DMS 273 (cell line): ENCODE results near the gene MIOX.

Experiments
- DNase-seq: peaks from one replicate; lab custom pipeline; 2025; ENCODE audit not compliant: unreplicated experiment; lab: John Stamatoyannopoulos, UW

Gene MIOX

GRCh38 chr22:50473088-50473487, 13.6 kb upstream of the MIOX start:
- DNase-seq = peak; percentile 41

- DNase-seq = peak; percentile 36
These were observed 12.6 kb upstream of the MIOX start for GRCh38 chr22:50473855-50474671.

GRCh38 chr22:50474710-50475651, 11.7 kb upstream of the MIOX start, which contains the start of gene SBF1:
SBF1 (minus strand) TSS chr22:50475035; CDS start chr22:50474840, 195 bp downstream.
- peak; percentile 92 for DNase-seq

- no peak for DNase-seq
These were observed 11.0 kb upstream of the MIOX start for GRCh38 chr22:50475652-50476002.

GRCh38 chr22:50476868-50477267, 9.8 kb upstream of the MIOX start:
- DNase-seq = no peak

- no peak for DNase-seq
These were observed 8.7 kb upstream of the MIOX start for GRCh38 chr22:50477923-50478322.

- DNase-seq = no peak
These were observed 6.9 kb upstream of the MIOX start for GRCh38 chr22:50479721-50480120.

GRCh38 chr22:50481045-50481439, 5.6 kb upstream of the MIOX start:
- DNase-seq = no peak

- no peak for DNase-seq
These were observed 5.1 kb upstream of the MIOX start, which contains the start of gene ADM2 for GRCh38 chr22:50481440-50482106. ADM2 (plus strand) TSS chr22:50481543; CDS start chr22:50481848, 305 bp downstream.

- DNase-seq = peak; percentile 77
These were observed 4.3 kb upstream of the MIOX start for GRCh38 chr22:50482107-50483074.

- peak; percentile 65 for DNase-seq
These were observed 3.6 kb upstream of the MIOX start for GRCh38 chr22:50483106-50483505.

GRCh38 chr22:50483556-50483955, 3.1 kb upstream of the MIOX start:
- no peak for DNase-seq

GRCh38 chr22:50483977-50484853, 2.4 kb upstream of the MIOX start:
- DNase-seq = no peak

GRCh38 chr22:50485221-50486131, 1.2 kb upstream of the MIOX start:
- DNase-seq = peak; percentile 55

- no peak for DNase-seq
These were observed 789 bp downstream of the MIOX start for GRCh38 chr22:50487290-50488005.

- DNase-seq = no peak
These were observed 1.5 kb downstream of the MIOX start for GRCh38 chr22:50488006-50488677.

GRCh38 chr22:50488886-50489285, 2.2 kb downstream of the MIOX start:
- no peak for DNase-seq
